Chondrocyte (in vitro differentiated cells): Measurements from ENCODE around the gene SNAI3. TPM values are rescaled to one million over a fixed set of nuclear protein-coding genes. Genes with fewer than 3 reads are reported as not detected.

Experiments
- DNase-seq: peaks from one replicate; pipeline ENCODE4 v3.0.0; 2021; ENCODE audit warnings: mixed read lengths, low spot score
- H3K27ac Mint-ChIP-seq: one replicate; pipeline ENCODE4 v1.8.0; 2021; ENCODE audit warnings: mild to moderate bottlenecking, moderate library complexity, mixed read lengths; ENCODE audit not compliant: unreplicated experiment
- H3K27me3 Mint-ChIP-seq: 2 replicates; pipeline ENCODE4 v1.8.0; 2021; ENCODE audit warnings: low read depth, mixed read lengths
- H3K36me3 Mint-ChIP-seq: 2 replicates; pipeline ENCODE4 v1.8.0; 2021; ENCODE audit warnings: low read depth, mixed read lengths
- H3K4me1 Mint-ChIP-seq: 2 replicates; pipeline ENCODE4 v1.8.0; 2021; ENCODE audit warnings: low read depth, mild to moderate bottlenecking, mixed read lengths
- H3K4me3 Mint-ChIP-seq: one replicate; pipeline ENCODE4 v1.8.0; 2021; ENCODE audit warnings: mild to moderate bottlenecking, moderate library complexity, mixed read lengths; ENCODE audit not compliant: unreplicated experiment
- H3K9me3 Mint-ChIP-seq: 2 replicates; pipeline ENCODE4 v1.8.0; 2021; ENCODE audit warnings: low read depth, mixed read lengths
- total RNA-seq: library from RNA; stranded (reverse); gene quantifications from 3 replicates; pipeline ENCODE4 v1.2.1, GENCODE V29; 2021
- TF ChIP-seq, protein P1 (sequence below): fragments of 200-600 bp; sonication (generic); IDR thresholded peaks from 2 replicates; pipeline ENCODE4 v1.5.0; 2021; ENCODE audit warnings: antibody characterized with exemption, mild to moderate bottlenecking, moderate library complexity

Gene SNAI3
- total RNA-seq, 1 donor from 2014 or later, result not detected

DNA sequence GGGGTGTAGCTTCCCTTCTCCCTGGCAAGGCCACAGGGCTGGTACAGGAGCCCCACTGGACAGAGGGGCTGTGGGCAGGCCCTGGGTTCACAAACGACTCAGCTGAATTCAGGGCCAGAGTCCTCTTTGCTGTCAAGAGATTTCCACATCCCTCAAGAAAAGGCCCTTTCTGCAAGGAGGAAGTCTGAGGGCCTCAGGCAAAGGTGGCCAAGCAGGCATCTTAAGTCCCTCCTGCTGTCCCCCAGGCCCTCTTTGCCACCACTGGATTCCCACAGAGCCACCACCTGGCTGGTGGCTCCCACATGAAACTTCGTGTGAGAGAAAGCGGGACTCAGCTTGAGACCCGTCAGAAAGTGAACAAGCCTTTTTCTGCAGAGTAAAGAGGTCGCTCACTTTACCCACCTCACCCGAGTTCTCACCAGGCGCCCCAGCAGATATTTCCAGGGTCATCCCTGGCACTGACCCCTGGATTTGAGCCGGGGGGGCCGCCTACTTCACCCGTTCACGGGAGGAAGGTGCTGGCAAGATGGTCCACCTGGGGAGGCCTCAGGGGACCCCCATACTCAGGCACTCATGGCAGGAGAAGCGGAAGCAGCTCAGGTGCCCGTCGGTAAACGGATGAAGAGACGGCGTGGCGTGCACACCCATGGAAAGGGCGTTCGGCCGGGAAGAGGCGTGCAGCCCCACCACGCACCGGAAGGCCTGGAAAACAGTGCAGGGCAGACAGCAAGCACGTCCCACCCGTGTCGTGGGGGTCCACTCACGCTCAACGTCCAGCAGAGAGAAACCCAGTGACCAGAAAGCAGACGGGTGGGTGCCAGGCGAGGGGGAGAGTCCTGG is 16.3 kb upstream of the SNAI3 start:
- Mint-ChIP-seq H3K36me3 (peaks cover 5% of the 10 kb centered on the region), H3K27ac (no peak overlapping the region), H3K27me3 (no peaks in the 10 kb centered on the region), H3K4me3 (no peak overlapping the region), H3K4me1 (peaks cover 37% of the 10 kb centered on the region), H3K9me3 (no peaks in the 10 kb centered on the region)
- TF ChIP-seq, protein P1, sequence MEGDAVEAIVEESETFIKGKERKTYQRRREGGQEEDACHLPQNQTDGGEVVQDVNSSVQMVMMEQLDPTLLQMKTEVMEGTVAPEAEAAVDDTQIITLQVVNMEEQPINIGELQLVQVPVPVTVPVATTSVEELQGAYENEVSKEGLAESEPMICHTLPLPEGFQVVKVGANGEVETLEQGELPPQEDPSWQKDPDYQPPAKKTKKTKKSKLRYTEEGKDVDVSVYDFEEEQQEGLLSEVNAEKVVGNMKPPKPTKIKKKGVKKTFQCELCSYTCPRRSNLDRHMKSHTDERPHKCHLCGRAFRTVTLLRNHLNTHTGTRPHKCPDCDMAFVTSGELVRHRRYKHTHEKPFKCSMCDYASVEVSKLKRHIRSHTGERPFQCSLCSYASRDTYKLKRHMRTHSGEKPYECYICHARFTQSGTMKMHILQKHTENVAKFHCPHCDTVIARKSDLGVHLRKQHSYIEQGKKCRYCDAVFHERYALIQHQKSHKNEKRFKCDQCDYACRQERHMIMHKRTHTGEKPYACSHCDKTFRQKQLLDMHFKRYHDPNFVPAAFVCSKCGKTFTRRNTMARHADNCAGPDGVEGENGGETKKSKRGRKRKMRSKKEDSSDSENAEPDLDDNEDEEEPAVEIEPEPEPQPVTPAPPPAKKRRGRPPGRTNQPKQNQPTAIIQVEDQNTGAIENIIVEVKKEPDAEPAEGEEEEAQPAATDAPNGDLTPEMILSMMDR, result no peak
- no peak for DNase-seq

DNA sequence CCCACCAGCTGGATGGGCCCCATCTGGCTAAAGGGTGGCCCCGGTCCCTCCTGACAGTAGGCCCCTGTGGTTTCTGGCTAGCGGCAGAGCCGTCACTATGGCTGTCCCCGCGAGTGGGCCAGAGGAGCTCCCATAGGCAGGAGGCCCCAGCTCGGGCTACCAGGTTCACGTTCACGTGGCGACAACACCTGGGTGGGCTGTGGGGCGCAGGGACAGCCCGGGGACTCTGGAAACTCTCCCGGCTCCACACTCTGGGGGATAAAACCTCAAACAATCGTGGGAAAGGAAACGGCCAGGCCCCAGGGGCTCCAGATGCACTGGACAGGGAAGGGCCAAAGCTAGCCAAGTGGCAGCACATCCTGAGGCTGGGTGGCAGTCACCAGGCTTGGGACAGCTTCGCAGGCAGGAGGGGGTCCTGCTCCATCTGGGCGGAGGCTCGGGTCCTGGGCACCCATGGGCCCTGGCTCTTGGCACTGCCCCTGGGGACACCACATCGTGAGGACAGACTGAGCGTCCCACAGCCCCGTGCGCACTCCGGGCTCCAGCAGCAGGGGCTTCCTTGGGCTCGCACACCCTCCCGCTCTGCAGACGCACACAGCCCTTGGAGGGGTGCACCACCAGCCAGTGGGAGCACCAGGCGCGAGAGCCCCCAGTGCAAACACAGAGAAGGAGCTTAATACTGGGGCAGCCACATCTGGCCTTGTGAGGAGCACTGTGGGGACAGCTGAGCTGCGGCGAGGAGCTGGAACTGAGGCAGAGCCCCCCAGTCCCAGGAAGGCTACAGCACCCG is 15.5 kb upstream of the SNAI3 start:
- TF ChIP-seq, protein P1, result no peak
- H3K36me3 Mint-ChIP-seq, result peaks cover 6% of the 10 kb centered on the region
- peaks cover 29% of the 10 kb centered on the region for H3K4me1 Mint-ChIP-seq
- no peak overlapping the region for H3K4me3 Mint-ChIP-seq
- H3K27me3 Mint-ChIP-seq, result no peaks in the 10 kb centered on the region
- peak overlapping the region; percentile 17 for H3K27ac Mint-ChIP-seq
- no peaks in the 10 kb centered on the region for H3K9me3 Mint-ChIP-seq
- no peak for DNase-seq

- TF ChIP-seq, protein P1, result no peak
- DNase-seq, result no peak
- Mint-ChIP-seq H3K36me3 (peaks cover 6% of the 10 kb centered on the region), H3K9me3 (no peaks in the 10 kb centered on the region), H3K27ac (peak overlapping the region; percentile 22), H3K4me3 (peak overlapping the region; percentile 31), H3K4me1 (peaks cover 29% of the 10 kb centered on the region), H3K27me3 (no peaks in the 10 kb centered on the region)
Observed at GRCh38 chr16:88700636-88701482, 14.6 kb upstream of the SNAI3 start.

DNA sequence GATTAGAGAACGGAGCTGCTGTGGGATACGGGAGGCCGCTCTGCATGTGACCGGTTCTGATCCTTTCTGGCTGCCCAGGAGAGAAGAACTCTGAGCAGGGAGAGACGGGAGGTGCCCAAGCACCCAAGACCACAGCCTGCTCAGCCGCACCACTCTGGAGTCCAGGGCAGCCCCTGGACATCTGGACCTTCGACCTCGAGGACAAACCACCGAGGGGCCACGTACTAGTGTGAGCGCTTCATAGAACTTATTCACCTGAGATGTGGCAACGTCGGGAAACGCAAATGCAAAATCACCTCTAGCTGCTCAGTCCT is 14.0 kb upstream of the SNAI3 start:
- no peak overlapping the region for H3K27ac Mint-ChIP-seq
- DNase-seq, result no peak
- TF ChIP-seq, protein P1, result no peak
- H3K9me3 Mint-ChIP-seq, result no peaks in the 10 kb centered on the region
- no peaks in the 10 kb centered on the region for H3K27me3 Mint-ChIP-seq
- no peak overlapping the region for H3K4me3 Mint-ChIP-seq
- peaks cover 6% of the 10 kb centered on the region for H3K36me3 Mint-ChIP-seq
- H3K4me1 Mint-ChIP-seq, result peaks cover 26% of the 10 kb centered on the region

- Mint-ChIP-seq H3K27ac (no peak overlapping the region), H3K27me3 (no peaks in the 10 kb centered on the region)
- TF ChIP-seq, protein P1, result no peak
Observed at GRCh38 chr16:88699180-88699579, 12.9 kb upstream of the SNAI3 start.

More at GRCh38 chr16:88699180-88699579, 12.9 kb upstream of the SNAI3 start:
- no peak for DNase-seq
- no peaks in the 10 kb centered on the region for H3K9me3 Mint-ChIP-seq
- peaks cover 20% of the 10 kb centered on the region for H3K4me1 Mint-ChIP-seq
- H3K36me3 Mint-ChIP-seq, result peaks cover 6% of the 10 kb centered on the region
- no peak overlapping the region for H3K4me3 Mint-ChIP-seq
